Ovary (tissue), 9 donors: ENCODE results near the gene ARFGEF3. TPM values are rescaled to one million over a fixed set of nuclear protein-coding genes. Genes with fewer than 3 reads are reported as not detected.

Experiments
- DNase-seq, 5 donors: peaks; one replicate each; pipeline ENCODE4 v3.0.0-alpha.2; 2019 to 2020
- H3K27ac ChIP-seq, 2 donors: fragments of 200-600 bp; one replicate each; pipeline versions ENCODE4 v1.5.1 to v1.8.0; 2019 to 2022
- H3K27me3 ChIP-seq: fragments of 200-600 bp; one replicate; pipeline ENCODE4 v1.8.0; 2022
- H3K36me3 ChIP-seq: fragments of 200-600 bp; sonication (generic); one replicate; pipeline ENCODE4 v1.5.1; 2019
- H3K4me1 ChIP-seq: one replicate; pipeline ENCODE4 v1.8.1; 2013; ENCODE audit warnings: mild to moderate bottlenecking, moderate library complexity; ENCODE audit not compliant: insufficient read depth
- H3K4me3 ChIP-seq: fragments of 200-600 bp; sonication (generic); one replicate; pipeline ENCODE4 v1.5.1; 2017
- H3K9me3 ChIP-seq, 2 donors: fragments of 200-600 bp in 1 of 2; sonication (generic) in 1 of 2; one replicate each; pipeline versions ENCODE4 v1.5.1 to v1.8.1; 2013 to 2019; ENCODE audit warnings: mild to moderate bottlenecking in 1 of 2, moderate library complexity in 1 of 2
- CTCF ChIP-seq, 3 donors: fragments of 450-650 bp in 2 of 3; fragments of 200-600 bp in 1 of 3; IDR thresholded peaks; one replicate each; pipeline versions ENCODE4 v1.5.1 to v1.8.0; 2016 to 2022; ENCODE audit warnings: antibody characterized with exemption in 3 of 3, mild to moderate bottlenecking in 1 of 3
- EP300 ChIP-seq: sonication (generic); formaldehyde crosslinking; IDR thresholded peaks from one replicate; pipeline ENCODE4 v1.6.1; 2017; ENCODE audit warnings: antibody characterized with exemption
- POLR2A ChIP-seq: fragments of 450-650 bp; IDR thresholded peaks from one replicate; pipeline ENCODE4 v1.6.1; 2017; ENCODE audit warnings: antibody characterized with exemption, mild to moderate bottlenecking, moderate library complexity
- WGBS, 3 donors: extraction: QIAGEN DNeasy Blood & Tissue Kit in 1 of 3; methylation state at CpG; one replicate each; pipeline versions ENCODE4 v1.1.5 to v1.1.7; 2013 to 2017; 5-methylcytosine and 5-hydroxymethylcytosine counted together
- intact Hi-C, 4 donors: fragments of 100-400 bp; cut with DNase I; formaldehyde crosslinking; loops; one replicate each; pipeline versions ENCODE4 v1.11.0 to v1.15.1; 2022 to 2023
- polyA plus RNA-seq, 2 donors: library from polyadenylated mRNA; stranded (reverse); fragments of 200-250 nt in 1 of 2; fragments of 350-450 nt in 1 of 2; fragmentation: Illumina TruSeq in 1 of 2; extraction: RNeasy Lipid Tissue Mini Kit (QIAGEN cat#74804) in 1 of 2; gene quantifications; one replicate each; pipeline ENCODE4 v1.2.3, GENCODE V29; 2013 to 2014
- total RNA-seq, 7 donors: library from RNA; depleted of rRNA in 2 of 7; stranded (reverse); fragments of >200 nt in 2 of 7; fragmentation: NEBNext Ultra II Directional in 3 of 7; extraction: Animal tissue kit (Norgen Biotek cat#: 25700) in 3 of 7; gene quantifications; one replicate each; pipeline versions ENCODE4 v1.1.0 to v1.2.4, GENCODE V29; 2016 to 2023
- donor health status: DM: no; HTN: no; CAD: no; lungs with moderate emphysema.
- donor health status: DM: no; HTN: no; CAD: no.
- donor health status: Bipolar disorder and iron deficiency.
- donor health status: DM: yes; HTN: yes; CAD: no.
- donor health status: DM: no; HTN: no; CAD: no.
- donor health status: DM: yes; HTN: yes; CAD: no.

ARFGEF3 gene
- total and polyA plus RNA-seq, 9 donors: 0.15 to 6.1 (median 0.72) TPM

GRCh38 chr6:138297761-138298298 lies 136.1 kb downstream of the ARFGEF3 start:
- TF ChIP-seq POLR2A: no peak
- no peak for TF ChIP-seq EP300
- TF ChIP-seq CTCF (IDR thresholded peaks at IDR 0.05): no peak
- intact Hi-C loops: no loop called here
- H3K27ac ChIP-seq: no peak overlapping the region
- no peaks in the 10 kb centered on the region for H3K9me3 ChIP-seq
- DNase-seq: no peak
- no peak overlapping the region for H3K4me3 ChIP-seq
- H3K36me3 ChIP-seq: no peaks in the 10 kb centered on the region
- H3K27me3 ChIP-seq: no peaks in the 10 kb centered on the region
- H3K4me1 ChIP-seq: no peaks in the 10 kb centered on the region
- 41 to 92% (median 79%) methylated on average over 1 of the region's 1 CpG for WGBS, 3 donors

- TF ChIP-seq POLR2A (no peak), CTCF (IDR thresholded peaks at IDR 0.05) (no peak), EP300 (no peak)
- no peaks in the 10 kb centered on the region for H3K4me1 ChIP-seq
- H3K27ac ChIP-seq: no peak overlapping the region
- intact Hi-C loops: no loop called here
- H3K4me3 ChIP-seq: no peak overlapping the region
- no peaks in the 10 kb centered on the region for H3K36me3 ChIP-seq
- H3K9me3 ChIP-seq: no peaks in the 10 kb centered on the region
- 72 to 84% (median 78%) methylated on average over 4 of the region's 4 CpGs for WGBS, 3 donors
- no peaks in the 10 kb centered on the region for H3K27me3 ChIP-seq
- DNase-seq: no peak
Measured at GRCh38 chr6:138300469-138300868, 138.7 kb downstream of the ARFGEF3 start.

GRCh38 chr6:138302554-138302953 lies 140.8 kb downstream of the ARFGEF3 start:
- DNase-seq: no peak
- H3K27ac ChIP-seq: no peak overlapping the region
- intact Hi-C loops: no loop called here
- 86 to 88% (median 88%) methylated on average over 2 of the region's 2 CpGs for WGBS, 3 donors
- H3K27me3 ChIP-seq: no peaks in the 10 kb centered on the region
- no peaks in the 10 kb centered on the region for H3K4me1 ChIP-seq
- H3K9me3 ChIP-seq: no peaks in the 10 kb centered on the region
- no peak overlapping the region for H3K4me3 ChIP-seq
- no peak for TF ChIP-seq EP300
- no peak for TF ChIP-seq CTCF (IDR thresholded peaks at IDR 0.05)
- no peak for TF ChIP-seq POLR2A
- no peaks in the 10 kb centered on the region for H3K36me3 ChIP-seq

GRCh38 chr6:138307352-138307751 lies 145.6 kb downstream of the ARFGEF3 start:
- DNase-seq: no peak
- WGBS, 3 donors: 14 to 37% (median 18%) methylated on average over 1 of the region's 1 CpG
- no peaks in the 10 kb centered on the region for H3K36me3 ChIP-seq
- H3K4me3 ChIP-seq: no peak overlapping the region
- no peaks in the 10 kb centered on the region for H3K4me1 ChIP-seq
- no peak for TF ChIP-seq POLR2A
- no peak for TF ChIP-seq CTCF (IDR thresholded peaks at IDR 0.05)
- no peak overlapping the region for H3K27ac ChIP-seq
- intact Hi-C loops: no loop called here
- H3K27me3 ChIP-seq: no peaks in the 10 kb centered on the region
- H3K9me3 ChIP-seq: no peaks in the 10 kb centered on the region
